Nasal cavity respiratory epithelium epithelial cell of viscerocranial mucosa (primary cell): Measurements from ENCODE around the gene MUL1. TPM values are rescaled to one million over a fixed set of nuclear protein-coding genes. Genes with fewer than 3 reads are reported as not detected.

Source experiments
- total RNA-seq: library from RNA; depleted of rRNA; stranded (reverse); fragments of >200 nt; gene quantifications from 2 replicates; pipeline ENCODE4 v1.2.3, GENCODE V29; 2014

MUL1 gene, protein sequence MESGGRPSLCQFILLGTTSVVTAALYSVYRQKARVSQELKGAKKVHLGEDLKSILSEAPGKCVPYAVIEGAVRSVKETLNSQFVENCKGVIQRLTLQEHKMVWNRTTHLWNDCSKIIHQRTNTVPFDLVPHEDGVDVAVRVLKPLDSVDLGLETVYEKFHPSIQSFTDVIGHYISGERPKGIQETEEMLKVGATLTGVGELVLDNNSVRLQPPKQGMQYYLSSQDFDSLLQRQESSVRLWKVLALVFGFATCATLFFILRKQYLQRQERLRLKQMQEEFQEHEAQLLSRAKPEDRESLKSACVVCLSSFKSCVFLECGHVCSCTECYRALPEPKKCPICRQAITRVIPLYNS
- 29.7 and 31.3 TPM in 2 replicates for total RNA-seq

DNA sequence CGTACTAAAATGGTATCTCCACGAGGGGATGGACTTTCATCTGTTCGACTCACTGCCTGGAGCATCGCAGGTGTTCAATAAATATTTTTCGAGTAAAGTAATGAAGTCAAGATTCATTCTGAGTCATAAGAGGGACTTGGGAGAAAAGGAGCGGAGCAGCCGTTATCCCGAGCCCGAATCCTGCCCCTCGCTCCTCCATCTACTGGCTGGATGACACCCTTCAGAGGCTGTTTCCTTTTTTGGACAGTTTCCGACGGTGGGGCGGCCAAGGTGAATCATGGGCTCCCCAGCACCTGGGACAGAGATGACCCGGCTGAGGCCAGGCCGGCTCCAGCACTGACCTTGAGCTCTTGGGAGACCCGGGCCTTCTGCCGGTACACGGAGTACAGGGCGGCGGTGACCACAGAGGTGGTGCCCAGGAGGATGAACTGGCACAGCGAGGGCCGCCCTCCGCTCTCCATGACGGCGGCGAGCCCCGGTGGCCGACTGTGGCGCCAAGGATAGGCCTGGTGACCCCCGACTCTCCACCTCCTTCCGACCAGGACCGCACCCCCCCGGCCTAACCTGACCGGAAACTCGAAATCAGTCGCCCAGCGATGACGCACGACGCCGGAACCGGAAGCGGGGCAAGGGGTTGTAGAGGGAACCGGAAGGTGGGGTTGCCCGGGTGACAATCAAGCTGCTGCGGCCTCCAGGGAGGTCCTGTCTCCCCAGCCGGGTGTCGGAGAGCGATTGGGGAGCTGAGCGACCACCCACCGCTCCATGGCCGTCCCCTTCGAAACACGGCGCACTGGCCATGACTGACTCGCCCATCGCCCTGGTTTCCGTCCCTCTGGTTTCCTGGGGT lies at the start of gene MUL1:
TSS of gene MUL1 (minus strand) at position 588 of the 847 bp plus-strand sequence. CDS start at position 461, 127 bp downstream.

DNA sequence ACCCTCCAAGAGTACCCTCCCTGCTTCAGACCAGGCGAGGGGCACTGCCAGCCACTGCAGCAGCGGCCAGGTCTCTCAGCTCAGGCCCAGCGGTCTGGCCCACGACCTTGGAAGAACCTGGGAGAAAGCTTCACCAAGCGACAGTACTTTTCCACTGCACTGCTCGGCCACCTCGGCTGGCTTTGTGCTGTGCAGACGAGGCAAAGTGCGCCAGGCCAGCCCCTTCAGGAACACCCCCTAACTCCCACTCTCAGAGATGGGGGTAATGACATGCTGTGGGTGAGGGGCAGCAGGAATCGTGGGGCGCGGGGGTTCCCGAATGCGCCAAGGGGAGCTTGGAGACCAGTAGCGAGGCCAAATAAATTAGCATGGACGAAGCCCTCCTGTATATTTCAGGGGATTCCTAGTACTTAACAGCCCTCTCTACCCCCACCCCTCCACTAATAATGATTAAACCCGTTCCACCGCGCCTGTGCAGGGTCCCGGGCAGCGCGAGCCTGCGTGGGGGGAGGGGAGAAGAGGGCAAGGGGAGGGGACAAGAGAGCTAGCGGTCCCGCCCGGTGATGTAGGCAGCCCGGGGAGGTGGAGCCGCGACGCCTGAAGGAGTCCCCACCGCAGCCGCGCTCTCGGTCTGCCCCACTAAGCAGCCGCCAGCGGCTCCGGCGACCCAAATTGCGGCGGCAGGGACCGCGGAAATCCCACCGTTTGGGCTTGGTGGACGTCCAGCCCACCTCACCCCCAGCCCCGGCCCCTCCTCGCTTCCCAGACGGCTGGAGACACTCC lies 44.2 kb upstream of the MUL1 start, which contains the start of gene FAM43B:
TSS of gene FAM43B (plus strand) at position 629 of the 783 bp plus-strand sequence. CDS start 401 bp downstream, outside the sequence.

DNA sequence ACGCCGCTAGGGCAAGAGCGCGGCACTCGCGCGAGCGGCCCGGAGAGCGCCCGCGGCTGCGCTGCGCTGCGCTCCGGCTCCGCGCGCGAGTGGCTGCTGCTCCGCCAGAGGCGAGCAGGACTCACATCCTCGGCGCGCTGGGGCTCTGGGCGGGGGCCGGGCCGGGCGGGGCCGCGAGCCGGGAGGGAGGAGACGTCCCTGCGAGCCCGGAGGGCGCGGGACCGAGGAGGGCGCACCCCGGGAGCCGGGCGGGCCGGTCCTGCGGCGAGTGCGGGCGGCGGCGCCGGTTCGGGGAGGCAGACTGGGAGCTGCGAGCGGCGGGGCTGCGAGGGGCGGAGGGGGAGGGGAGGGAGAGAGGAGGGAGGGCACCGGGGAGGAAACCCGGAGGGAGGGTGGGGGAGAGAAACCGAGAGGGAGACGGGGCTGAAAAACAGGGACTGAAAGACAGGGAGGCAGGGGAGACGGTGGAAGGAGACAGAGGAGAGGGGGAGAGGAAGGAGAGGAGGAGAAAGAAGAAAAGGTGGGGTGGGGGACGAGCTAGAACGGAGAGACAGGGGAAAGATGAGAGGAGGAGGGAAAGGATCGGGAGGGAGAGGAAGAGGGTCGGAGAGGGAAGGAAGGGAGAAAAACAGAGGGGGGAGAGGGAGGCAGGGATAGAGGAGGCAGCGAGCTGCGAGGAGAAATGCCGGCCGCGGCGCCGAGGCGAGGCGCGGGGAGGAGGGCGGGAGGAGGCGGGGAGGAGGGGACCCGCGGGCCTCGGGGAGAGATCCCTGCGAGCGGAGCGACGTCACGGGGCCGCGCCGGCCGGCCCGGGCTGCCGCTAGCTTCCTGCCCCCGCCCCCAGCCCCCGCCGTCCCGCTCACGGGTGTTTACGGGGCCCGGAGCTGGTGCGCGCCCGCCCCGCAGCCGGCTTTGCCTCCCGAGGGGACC lies 22.2 kb downstream of the MUL1 start, which contains the start of gene CAMK2N1:
TSS of gene CAMK2N1 (minus strand) at position 684 of the 930 bp plus-strand sequence. CDS start 831 bp downstream, outside the sequence.

Other genes starting within 250 kb of the MUL1 start
- gene VWA5B1, start 217.3 kb downstream of the MUL1 start, total RNA-seq = not detected in 2 replicates
- 6.9 and 7.2 TPM in 2 replicates for gene CAMK2N1, start 21.9 kb downstream of the MUL1 start, total RNA-seq
- not detected in 2 replicates for gene FAM43B, start 44.4 kb upstream of the MUL1 start, total RNA-seq
- 0.68 and 0.71 TPM in 2 replicates for gene CDA, start 80.9 kb upstream of the MUL1 start, total RNA-seq
- gene PINK1, start 125.3 kb upstream of the MUL1 start, total RNA-seq = 50.2 and 60.7 TPM in 2 replicates
- 236 and 441 TPM in 2 replicates for gene DDOST, start 153.2 kb upstream of the MUL1 start, total RNA-seq
- 1.7 and 2.1 TPM in 2 replicates for gene KIF17, start 209.9 kb upstream of the MUL1 start, total RNA-seq
- gene SH2D5, start 224.6 kb upstream of the MUL1 start, total RNA-seq = 39.8 and 51.6 TPM in 2 replicates